HCT116 (cell line): ENCODE results near the gene PLEKHA6. TPM values are rescaled to one million over a fixed set of nuclear protein-coding genes. Genes with fewer than 3 reads are reported as not detected.

ENCODE experiments used
- ATAC-seq: fragments of 200-7000 bp; cut with Tn5 transposase; 2 replicates; pipeline ENCODE4 v1.9.1; 2020; ENCODE audit warnings: mild to moderate bottlenecking, moderate library complexity
- BruUV-seq: library from RNA; stranded (reverse); fragments of 400-500 nt; replicated peaks from 2 replicates; lab custom pipeline; 2021; lab: Mats Ljungman, UMichigan
- CTCF ChIA-PET: fragments of 300-600 bp; sonication (Branson Sonifier 250); formaldehyde crosslinking; loops from one replicate; lab custom pipeline; 2021; ENCODE audit warnings: antibody characterized with exemption; lab: Charles Lee
- POLR2A ChIA-PET: fragments of 300-600, 350-600 bp; sonication (Branson Sonifier 250); formaldehyde crosslinking; loops from one replicate; lab custom pipeline; 2021; ENCODE audit warnings: antibody characterized with exemption; lab: Charles Lee
- RAD21 ChIA-PET, 2 experiments: fragments of 300-600 bp; sonication (Branson Sonifier 250); formaldehyde crosslinking; loops; one replicate each; lab custom pipeline; 2023; ENCODE audit warnings: low total read pairs in 2 of 2; ENCODE audit not compliant: uncharacterized antibody in 2 of 2, unreplicated experiment in 2 of 2, low non-redundant PET in 1 of 2; lab: Charles Lee
- DNase-seq: peaks from one replicate; pipeline ENCODE4 v3.0.0-alpha.2; 2010; ENCODE audit warnings: low read depth, low spot score
- H2AFZ ChIP-seq: fragments of 200-600 bp; shearing (Covaris generic), sonication (generic); 2 replicates; pipeline ENCODE4 v1.6.1; 2017; ENCODE audit warnings: low read depth, mixed run types, mixed read lengths, antibody characterized with exemption, low read length; ENCODE audit not compliant: poor library complexity, severe bottlenecking
- H3K27ac ChIP-seq: 2 replicates; pipeline ENCODE4 v1.5.1; 2012; ENCODE audit warnings: low read depth, low read length
- H3K27me3 ChIP-seq: fragments of 200-600 bp; sonication (generic); 2 replicates; pipeline ENCODE4 v1.6.1; 2016; ENCODE audit warnings: mixed run types, low read length, mixed read lengths; ENCODE audit not compliant: insufficient read depth
- H3K36me3 ChIP-seq, 2 experiments: fragments of 200-500 bp in 1 of 2; fragments of 200-600 bp in 1 of 2; sonication (Bioruptor generic) in 1 of 2; sonication (generic) in 1 of 2; 2 replicates each; pipeline versions ENCODE4 v1.5.1 to v1.6.1; 2014 to 2016; ENCODE audit warnings: low read length in 2 of 2, inconsistent platforms in 1 of 2, mixed read lengths in 1 of 2, mixed run types in 1 of 2; ENCODE audit not compliant: insufficient read depth in 2 of 2, control insufficient read depth in 1 of 2
- H3K4me1 ChIP-seq, 2 experiments: fragments of 200-600 bp in 1 of 2; sonication (generic) in 1 of 2; 2 replicates each; pipeline versions ENCODE4 v1.5.1 to v1.6.1; 2012 to 2017; ENCODE audit warnings: low read length in 2 of 2, inconsistent platforms in 1 of 2, mild to moderate bottlenecking in 1 of 2, mixed read lengths in 1 of 2, mixed run types in 1 of 2, moderate library complexity in 1 of 2; ENCODE audit not compliant: insufficient read depth in 2 of 2, control insufficient read depth in 1 of 2
- H3K4me2 ChIP-seq: fragments of 200-600 bp; sonication (generic); 2 replicates; pipeline ENCODE4 v1.6.1; 2017; ENCODE audit warnings: mixed run types, low read length, mixed read lengths
- H3K4me3 ChIP-seq, 2 experiments: fragments of 200-600 bp in 1 of 2; sonication (generic) in 1 of 2; replicated peaks in 1 of 2; 2 replicates each; pipeline ENCODE4 v1.5.1; 2011 to 2016; ENCODE audit warnings: low read length in 2 of 2, control low read depth in 1 of 2, low read depth in 1 of 2, mild to moderate bottlenecking in 1 of 2, mixed read lengths in 1 of 2, mixed run types in 1 of 2
- H3K79me2 ChIP-seq: fragments of 200-600 bp; sonication (generic); 2 replicates; pipeline ENCODE4 v1.6.1; 2017; ENCODE audit warnings: mild to moderate bottlenecking, mixed run types, low read length, moderate library complexity, mixed read lengths; ENCODE audit not compliant: insufficient read depth
- H3K9ac ChIP-seq: fragments of 200-600 bp; sonication (generic); 2 replicates; pipeline ENCODE4 v1.6.1; 2016; ENCODE audit warnings: low read length, mixed read lengths
- H3K9me2 ChIP-seq: fragments of 200-600 bp; sonication (generic), shearing (Covaris generic); 2 replicates; pipeline ENCODE4 v1.6.1; 2017; ENCODE audit warnings: mixed run types, mild to moderate bottlenecking, moderate library complexity; ENCODE audit not compliant: insufficient read depth
- H3K9me3 ChIP-seq, 2 experiments: fragments of 200-500 bp in 1 of 2; fragments of 200-600 bp in 1 of 2; sonication (Bioruptor generic) in 1 of 2; sonication (generic) in 1 of 2; 2 replicates each; pipeline ENCODE4 v1.6.1; 2014 to 2017; ENCODE audit warnings: low read length in 2 of 2, mixed read lengths in 2 of 2, inconsistent platforms in 1 of 2, low read depth in 1 of 2, mild to moderate bottlenecking in 1 of 2, mixed run types in 1 of 2, moderate library complexity in 1 of 2; ENCODE audit not compliant: control insufficient read depth in 1 of 2, insufficient read depth in 1 of 2
- H4K20me1 ChIP-seq: fragments of 200-600 bp; sonication (generic), shearing (Covaris generic); 2 replicates; pipeline ENCODE4 v1.6.1; 2017; ENCODE audit warnings: mixed run types, mild to moderate bottlenecking, moderate library complexity; ENCODE audit not compliant: insufficient read depth
- CEBPB ChIP-seq: IDR thresholded peaks from 2 replicates; pipeline ENCODE4 v1.6.1; 2012; ENCODE audit warnings: low read depth
- EGR1 ChIP-seq: IDR thresholded peaks from 2 replicates; pipeline ENCODE4 v1.6.1; 2012; ENCODE audit warnings: low read depth
- EZH2 ChIP-seq: fragments of 200-600 bp; sonication (generic); IDR thresholded peaks from 2 replicates; pipeline ENCODE4 v1.6.1; 2017; ENCODE audit warnings: antibody characterized with exemption, mixed run types
- EZH2phosphoT487 ChIP-seq: fragments of 200-600 bp; IDR thresholded peaks from 2 replicates; pipeline ENCODE4 v1.6.1; 2018; ENCODE audit warnings: antibody characterized with exemption, borderline replicate concordance
- FOSL1 ChIP-seq: IDR thresholded peaks from 2 replicates; pipeline ENCODE4 v1.6.1; 2012; ENCODE audit warnings: low read depth
- MAX ChIP-seq: IDR thresholded peaks from 2 replicates; pipeline ENCODE4 v1.6.1; 2012
- POLR2AphosphoS5 ChIP-seq: IDR thresholded peaks from 2 replicates; pipeline ENCODE4 v1.6.1; 2011; ENCODE audit warnings: mild to moderate bottlenecking, low read depth, low read length, moderate library complexity
- REST ChIP-seq: IDR thresholded peaks from 2 replicates; pipeline ENCODE4 v1.6.1; 2012; ENCODE audit warnings: low read depth
- YY1 ChIP-seq: IDR thresholded peaks from 2 replicates; pipeline ENCODE4 v1.6.1; 2011; ENCODE audit warnings: low read length, low read depth, moderate library complexity, mild to moderate bottlenecking; ENCODE audit not compliant: insufficient replicate concordance; ENCODE audit errors: extremely low read depth
- ZFX ChIP-seq: fragments of 450-650 bp; IDR thresholded peaks from 2 replicates; pipeline ENCODE4 v1.6.1; 2017
- ZNF274 ChIP-seq: fragments of 200-500 bp; sonication (Bioruptor generic); IDR thresholded peaks from 2 replicates; pipeline ENCODE4 v1.6.1; 2014; ENCODE audit warnings: mild to moderate bottlenecking, low read depth, low read length, inconsistent platforms
- intact Hi-C: fragments of 100-400 bp; cut with micrococcal nuclease; formaldehyde crosslinking; loops from 2 replicates; pipeline ENCODE4 v1.10.0; 2022
- total RNA-seq: library from RNA; stranded (reverse); gene quantifications from one replicate; pipeline ENCODE4 v1.2.1, GENCODE V29; 2021; ENCODE audit not compliant: unreplicated experiment

PLEKHA6 gene
- total RNA-seq, 1 experiment from 2014 or later: 13.1 TPM

- Histone ChIP-seq H3K9me2 (no peaks in the 10 kb centered on the region), H3K4me1 (no peaks in the 10 kb centered on the region), H3K79me2 (no peaks in the 10 kb centered on the region), H3K4me2 (no peak overlapping the region), H3K27me3 (no peaks in the 10 kb centered on the region), H3K9ac (no peak overlapping the region), H3K4me3 (no peak overlapping the region), H3K9me3 (no peaks in the 10 kb centered on the region), H3K36me3 (no peaks in the 10 kb centered on the region), H2AFZ (no peak overlapping the region), H3K27ac (no peak overlapping the region)
- POLR2A ChIA-PET: no interaction called here
- no TSS peak for BruUV-seq
- CTCF ChIA-PET: no interaction called here
- no peak for DNase-seq
- RAD21 ChIA-PET: no interaction called here
- no peak for ATAC-seq
- intact Hi-C loops: no loop called here
- TF ChIP-seq ZNF274 (no peak), MAX (no peak), CEBPB (no peak), FOSL1 (no peak), YY1 (no peak), EZH2 (no peak), EZH2phosphoT487 (no peak), ZFX (no peak), EGR1 (no peak), REST (no peak), POLR2AphosphoS5 (no peak)
- TF ChIP-seq, all 23 proteins: peak for 0
- no peaks in the 10 kb centered on the region for H4K20me1 ChIP-seq
Measured at GRCh38 chr1:204249736-204250427, 109.8 kb downstream of the PLEKHA6 start.
